H9 (cell line): ENCODE data around the gene ASTN2. TPM values are rescaled to one million over a fixed set of nuclear protein-coding genes. Genes with fewer than 3 reads are reported as not detected.

ENCODE experiments used
- DNase-seq: peaks from one replicate; pipeline ENCODE4 v3.0.0-alpha.2; 2017
- H2AFZ ChIP-seq: one replicate; pipeline ENCODE4 v1.6.1; 2013; ENCODE audit warnings: mild to moderate bottlenecking, low read length, control low read depth, moderate library complexity
- H2AK5ac ChIP-seq: 2 replicates; pipeline ENCODE4 v1.6.1; 2013; ENCODE audit warnings: low read length, control low read depth, mixed read lengths; ENCODE audit not compliant: insufficient read length
- H2BK120ac ChIP-seq: one replicate; pipeline ENCODE4 v1.6.1; 2013; ENCODE audit warnings: low read depth, mild to moderate bottlenecking, low read length, control low read depth, inconsistent platforms; ENCODE audit not compliant: poor library complexity, severe bottlenecking
- H2BK12ac ChIP-seq: 2 replicates; pipeline ENCODE4 v1.6.1; 2013; ENCODE audit warnings: low read length, control low read depth, mixed read lengths, low read depth; ENCODE audit not compliant: insufficient read length
- H2BK15ac ChIP-seq: 2 replicates; pipeline ENCODE4 v1.6.1; 2013; ENCODE audit warnings: low read depth, low read length, control low read depth
- H2BK20ac ChIP-seq: one replicate; pipeline ENCODE4 v1.6.1; 2013; ENCODE audit warnings: low read depth, mild to moderate bottlenecking, low read length, control low read depth, inconsistent platforms; ENCODE audit not compliant: poor library complexity, severe bottlenecking
- H2BK5ac ChIP-seq: 2 replicates; pipeline ENCODE4 v1.6.1; 2013; ENCODE audit warnings: low read length, control low read depth, mixed read lengths; ENCODE audit not compliant: insufficient read length
- H3K14ac ChIP-seq: 2 replicates; pipeline ENCODE4 v1.6.1; 2013; ENCODE audit warnings: low read length, control low read depth; ENCODE audit not compliant: insufficient read depth
- H3K18ac ChIP-seq: 2 replicates; pipeline ENCODE4 v1.6.1; 2013; ENCODE audit warnings: low read depth, mild to moderate bottlenecking, mixed read lengths, low read length, control low read depth; ENCODE audit not compliant: insufficient read length
- H3K23ac ChIP-seq: 2 replicates; pipeline ENCODE4 v1.6.1; 2013; ENCODE audit warnings: low read length, control low read depth, mixed read lengths, low read depth; ENCODE audit not compliant: insufficient read length
- H3K23me2 ChIP-seq: 2 replicates; pipeline ENCODE4 v1.6.1; 2013; ENCODE audit warnings: low read depth, mild to moderate bottlenecking, mixed read lengths, low read length, control low read depth; ENCODE audit not compliant: insufficient read length, poor library complexity, severe bottlenecking
- H3K27ac ChIP-seq: 2 replicates; pipeline ENCODE4 v1.5.1; 2013; ENCODE audit warnings: low read length, control low read depth, mixed read lengths, low read depth; ENCODE audit not compliant: insufficient read length
- H3K27me3 ChIP-seq: 2 replicates; pipeline ENCODE4 v1.6.1; 2013; ENCODE audit warnings: low read length, control low read depth, inconsistent platforms; ENCODE audit not compliant: insufficient read depth
- H3K4ac ChIP-seq: 2 replicates; pipeline ENCODE4 v1.6.1; 2013; ENCODE audit warnings: low read depth, mild to moderate bottlenecking, control low read depth, inconsistent platforms, low read length, moderate library complexity
- H3K4me1 ChIP-seq: 2 replicates; pipeline ENCODE4 v1.6.1; 2013; ENCODE audit warnings: low read length, control low read depth, inconsistent platforms; ENCODE audit not compliant: insufficient read depth
- H3K4me2 ChIP-seq: 2 replicates; pipeline ENCODE4 v1.6.1; 2013; ENCODE audit warnings: low read length, control low read depth, mixed read lengths; ENCODE audit not compliant: insufficient read length, insufficient read depth
- H3K56ac ChIP-seq: 2 replicates; pipeline ENCODE4 v1.6.1; 2013; ENCODE audit warnings: low read depth, mild to moderate bottlenecking, mixed read lengths, low read length, control low read depth; ENCODE audit not compliant: insufficient read length
- H3K79me1 ChIP-seq: 2 replicates; pipeline ENCODE4 v1.6.1; 2013; ENCODE audit warnings: low read depth, mild to moderate bottlenecking, moderate library complexity, low read length, control low read depth, inconsistent platforms; ENCODE audit not compliant: insufficient read depth, poor library complexity, severe bottlenecking
- H3K79me2 ChIP-seq: 2 replicates; pipeline ENCODE4 v1.6.1; 2013; ENCODE audit warnings: low read length, control low read depth, inconsistent platforms; ENCODE audit not compliant: insufficient read depth
- H3K9ac ChIP-seq: 2 replicates; pipeline ENCODE4 v1.6.1; 2013; ENCODE audit warnings: low read length, control low read depth, mixed read lengths; ENCODE audit not compliant: insufficient read length; ENCODE audit errors: extremely low read depth
- H3K9me3 ChIP-seq: one replicate; pipeline ENCODE4 v1.6.1; 2013; ENCODE audit warnings: low read depth, low read length, inconsistent platforms; ENCODE audit not compliant: control insufficient read depth
- H3T11ph ChIP-seq: one replicate; pipeline ENCODE4 v1.6.1; 2013; ENCODE audit warnings: mild to moderate bottlenecking, low read length, control low read depth, inconsistent platforms
- H4K20me1 ChIP-seq: one replicate; pipeline ENCODE4 v1.6.1; 2013; ENCODE audit not compliant: control insufficient read depth, insufficient read length, insufficient read depth
- H4K5ac ChIP-seq: 2 replicates; pipeline ENCODE4 v1.6.1; 2013; ENCODE audit warnings: low read depth, mild to moderate bottlenecking, mixed read lengths, low read length, control low read depth; ENCODE audit not compliant: insufficient read length
- H4K8ac ChIP-seq: replicated peaks from 2 replicates; pipeline ENCODE4 v1.6.1; 2013; ENCODE audit warnings: low read length, control low read depth, mixed read lengths, low read depth; ENCODE audit not compliant: insufficient read length
- H4K91ac ChIP-seq: 2 replicates; pipeline ENCODE4 v1.6.1; 2013; ENCODE audit warnings: low read depth, mild to moderate bottlenecking, moderate library complexity, mixed read lengths, low read length, control low read depth; ENCODE audit not compliant: insufficient read length
- H3K27ac Mint-ChIP-seq, 3 experiments: 2 replicates in 2 of 3; 3 replicates in 1 of 3; pipeline ENCODE4 v1.8.0; 2020 to 2021; ENCODE audit warnings: mixed read lengths in 3 of 3, mild to moderate bottlenecking in 1 of 3, moderate library complexity in 1 of 3
- H3K27me3 Mint-ChIP-seq: 2 replicates; pipeline ENCODE4 v1.8.0; 2021; ENCODE audit warnings: low read depth, mild to moderate bottlenecking, moderate library complexity, mixed read lengths
- H3K36me3 Mint-ChIP-seq, 3 experiments: 2 replicates in 2 of 3; 3 replicates in 1 of 3; pipeline ENCODE4 v1.8.0; 2020 to 2021; ENCODE audit warnings: low read depth in 3 of 3, mixed read lengths in 3 of 3; ENCODE audit not compliant: insufficient read depth in 1 of 3
- H3K4me1 Mint-ChIP-seq, 2 experiments: 2 replicates each; pipeline ENCODE4 v1.8.0; 2020; ENCODE audit warnings: mixed read lengths in 2 of 2
- H3K4me3 Mint-ChIP-seq, 2 experiments: 2 replicates in 1 of 2; 3 replicates in 1 of 2; pipeline ENCODE4 v1.8.0; 2020 to 2021; ENCODE audit warnings: mild to moderate bottlenecking in 2 of 2, mixed read lengths in 2 of 2, moderate library complexity in 1 of 2
- H3K9me3 Mint-ChIP-seq, 2 experiments: 2 replicates in 1 of 2; 3 replicates in 1 of 2; pipeline ENCODE4 v1.8.0; 2020; ENCODE audit warnings: mild to moderate bottlenecking in 2 of 2, mixed read lengths in 2 of 2, moderate library complexity in 1 of 2
- total RNA-seq: library from RNA; stranded (reverse); gene quantifications from 2 replicates; pipeline ENCODE4 v1.2.1, GENCODE V29; 2021
- TF ChIP-seq, protein P1 (sequence below): fragments of 200-600 bp; sonication (generic); conservative IDR thresholded peaks from 3 replicates; pipeline ENCODE4 v1.8.0; 2021; ENCODE audit warnings: antibody characterized with exemption, mild to moderate bottlenecking

ASTN2 gene
- total RNA-seq, 1 experiment from 2014 or later, result 9.7 TPM

GRCh38 chr9:116403171-116403570 is 1011.7 kb downstream of the ASTN2 start:
- H2AK5ac ChIP-seq, result no peak overlapping the region
- no peak overlapping the region for H3K4me2 ChIP-seq
- no peak overlapping the region for H3K18ac ChIP-seq
- Mint-ChIP-seq H3K27ac (no peak overlapping the region), H3K36me3 (no peaks in the 10 kb centered on the region), H3K27me3 (no peaks in the 10 kb centered on the region), H3K4me1 (no peaks in the 10 kb centered on the region), H3K9me3 (no peaks in the 10 kb centered on the region), H3K4me3 (no peak overlapping the region)
- no peak overlapping the region for H3K27ac ChIP-seq
- no peak overlapping the region for H3K9ac ChIP-seq
- H3K79me1 ChIP-seq, result no peaks in the 10 kb centered on the region
- no peak overlapping the region for H3K23ac ChIP-seq
- no peak overlapping the region for H4K5ac ChIP-seq
- no peaks in the 10 kb centered on the region for H3K79me2 ChIP-seq
- no peaks in the 10 kb centered on the region for H3K23me2 ChIP-seq
- no peak overlapping the region for H2BK15ac ChIP-seq
- H4K20me1 ChIP-seq, result no peaks in the 10 kb centered on the region
- H3T11ph ChIP-seq, result no peak overlapping the region
- TF ChIP-seq, protein P1, sequence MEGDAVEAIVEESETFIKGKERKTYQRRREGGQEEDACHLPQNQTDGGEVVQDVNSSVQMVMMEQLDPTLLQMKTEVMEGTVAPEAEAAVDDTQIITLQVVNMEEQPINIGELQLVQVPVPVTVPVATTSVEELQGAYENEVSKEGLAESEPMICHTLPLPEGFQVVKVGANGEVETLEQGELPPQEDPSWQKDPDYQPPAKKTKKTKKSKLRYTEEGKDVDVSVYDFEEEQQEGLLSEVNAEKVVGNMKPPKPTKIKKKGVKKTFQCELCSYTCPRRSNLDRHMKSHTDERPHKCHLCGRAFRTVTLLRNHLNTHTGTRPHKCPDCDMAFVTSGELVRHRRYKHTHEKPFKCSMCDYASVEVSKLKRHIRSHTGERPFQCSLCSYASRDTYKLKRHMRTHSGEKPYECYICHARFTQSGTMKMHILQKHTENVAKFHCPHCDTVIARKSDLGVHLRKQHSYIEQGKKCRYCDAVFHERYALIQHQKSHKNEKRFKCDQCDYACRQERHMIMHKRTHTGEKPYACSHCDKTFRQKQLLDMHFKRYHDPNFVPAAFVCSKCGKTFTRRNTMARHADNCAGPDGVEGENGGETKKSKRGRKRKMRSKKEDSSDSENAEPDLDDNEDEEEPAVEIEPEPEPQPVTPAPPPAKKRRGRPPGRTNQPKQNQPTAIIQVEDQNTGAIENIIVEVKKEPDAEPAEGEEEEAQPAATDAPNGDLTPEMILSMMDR, result no peak
- H3K27me3 ChIP-seq, result peaks cover 1% of the 10 kb centered on the region; the same call in 1 of the 2 replicates
- H3K4ac ChIP-seq, result no peak overlapping the region
- H4K8ac ChIP-seq, result no peak overlapping the region
- H2AFZ ChIP-seq, result no peak overlapping the region
- no peak overlapping the region for H2BK20ac ChIP-seq
- H2BK5ac ChIP-seq, result no peak overlapping the region
- H2BK12ac ChIP-seq, result no peak overlapping the region
- H3K9me3 ChIP-seq, result no peaks in the 10 kb centered on the region
- no peak overlapping the region for H4K91ac ChIP-seq
- no peak for DNase-seq
- no peak overlapping the region for H2BK120ac ChIP-seq
- H3K4me1 ChIP-seq, result no peaks in the 10 kb centered on the region
- no peak overlapping the region for H3K56ac ChIP-seq
- H3K14ac ChIP-seq, result no peak overlapping the region
